Measurements from ENCODE around the gene CHCHD3. TPM values are rescaled to one million over a fixed set of nuclear protein-coding genes. Genes with fewer than 3 reads are reported as not detected.
"Not testable (repeated sequence)": the region's sequence is repeated elsewhere in the genome, so short reads cannot be mapped to it uniquely, and the experiment has no call there.

Gene CHCHD3
- total RNA-seq, 5 donors from 2014 or later (not counting 1 experiment from before 2014, with no cell fraction given) = 25.6 to 33.7 (median 30.3) TPM

- no CpG with 5 or more reads among the region's 1 CpG for WGBS (ENCODE audit: insufficient coverage)
- Mint-ChIP-seq H3K27ac (no peak overlapping the region), H3K27me3 (no peaks in the 10 kb centered on the region), H3K9me3 (no peaks in the 10 kb centered on the region), H3K36me3 (peaks cover 14% of the 10 kb centered on the region), H3K4me1 (peaks cover 10 to 19% (median 14%) of the 10 kb centered on the region in 3 donors), H3K4me3 (no peak overlapping the region)
- ATAC-seq (replicated peaks in 1 of 4) (no peak), DNase-seq (no peak)
- no peaks in the 10 kb centered on the region for H3K4me1 ChIP-seq (ENCODE audit: control insufficient read depth in 1 of 2, extremely low read depth in 1 of 2, insufficient read depth in 2 of 2, low read length in 2 of 2)
- H3K36me3 ChIP-seq (ENCODE audit: control insufficient read depth in 2 of 2, extremely low read depth in 1 of 2, insufficient read depth in 1 of 2, low read length in 1 of 2) = no peaks in the 10 kb centered on the region
- no peaks in the 10 kb centered on the region for H3K9me3 ChIP-seq
- no peak overlapping the region for H3K4me3 ChIP-seq (ENCODE audit: control insufficient read depth in 1 of 2, extremely low read depth in 1 of 2, low read length in 1 of 2)
- H3K27me3 ChIP-seq (replicated peaks in 1 of 2; ENCODE audit: control insufficient read depth in 2 of 2, extremely low read depth in 1 of 2, insufficient read depth in 2 of 2, low read length in 1 of 2) = no peaks in the 10 kb centered on the region
- POLR2A ChIA-PET = no interaction called here
- H3K27ac ChIP-seq (ENCODE audit: low read length) = no peak overlapping the region
- CTCF ChIA-PET = no interaction called here
Observed at GRCh38 chr7:132980402-132980801, 101.5 kb downstream of the CHCHD3 start.

- no peak overlapping the region for H3K27ac ChIP-seq (ENCODE audit: low read length)
- peaks cover 10 to 19% (median 14%) of the 10 kb centered on the region in 3 donors for H3K4me1 Mint-ChIP-seq
- ChIA-PET POLR2A (no interaction called here), CTCF (no interaction called here)
- no peaks in the 10 kb centered on the region for H3K36me3 ChIP-seq (ENCODE audit: control insufficient read depth in 2 of 2, extremely low read depth in 1 of 2, insufficient read depth in 1 of 2, low read length in 1 of 2)
- DNase-seq (no peak), ATAC-seq (replicated peaks in 1 of 4) (no peak)
- H3K36me3 Mint-ChIP-seq = peaks cover 23% of the 10 kb centered on the region
- H3K9me3 Mint-ChIP-seq = no peaks in the 10 kb centered on the region
- no peak overlapping the region for H3K4me3 Mint-ChIP-seq
- no peaks in the 10 kb centered on the region for H3K4me1 ChIP-seq (ENCODE audit: control insufficient read depth in 1 of 2, extremely low read depth in 1 of 2, insufficient read depth in 2 of 2, low read length in 2 of 2)
- no peak overlapping the region for H3K27ac Mint-ChIP-seq
- no peaks in the 10 kb centered on the region for H3K27me3 ChIP-seq (replicated peaks in 1 of 2; ENCODE audit: control insufficient read depth in 2 of 2, extremely low read depth in 1 of 2, insufficient read depth in 2 of 2, low read length in 1 of 2)
- no peaks in the 10 kb centered on the region for H3K9me3 ChIP-seq
- no peaks in the 10 kb centered on the region for H3K27me3 Mint-ChIP-seq
- no peak overlapping the region for H3K4me3 ChIP-seq (ENCODE audit: control insufficient read depth in 1 of 2, extremely low read depth in 1 of 2, low read length in 1 of 2)
Observed at GRCh38 chr7:132979524-132979923, 102.4 kb downstream of the CHCHD3 start.

GRCh38 chr7:132977234-132977633 lies 104.7 kb downstream of the CHCHD3 start:
- CTCF ChIA-PET = no interaction called here
- Mint-ChIP-seq H3K36me3 (peaks cover 39% of the 10 kb centered on the region), H3K27ac (no peak overlapping the region)

GRCh38 chr7:132972745-132973144 lies 109.1 kb downstream of the CHCHD3 start:
- Mint-ChIP-seq H3K27ac (no peak overlapping the region), H3K27me3 (no peaks in the 10 kb centered on the region), H3K4me1 (peaks cover 3 to 7% (median 6%) of the 10 kb centered on the region in 3 donors), H3K4me3 (no peak overlapping the region), H3K9me3 (no peaks in the 10 kb centered on the region), H3K36me3 (peaks cover 53% of the 10 kb centered on the region)
- no CpG with 5 or more reads among the region's 1 CpG for WGBS (ENCODE audit: insufficient coverage)
- Histone ChIP-seq H3K36me3 (ENCODE audit: control insufficient read depth in 2 of 2, extremely low read depth in 1 of 2, insufficient read depth in 1 of 2, low read length in 1 of 2) (peaks cover 0 to 10% of the 10 kb centered on the region in 2 donors), H3K9me3 (no peaks in the 10 kb centered on the region), H3K27me3 (replicated peaks in 1 of 2; ENCODE audit: control insufficient read depth in 2 of 2, extremely low read depth in 1 of 2, insufficient read depth in 2 of 2, low read length in 1 of 2) (no peaks in the 10 kb centered on the region), H3K27ac (ENCODE audit: low read length) (no peak overlapping the region), H3K4me3 (ENCODE audit: control insufficient read depth in 1 of 2, extremely low read depth in 1 of 2, low read length in 1 of 2) (no peak overlapping the region), H3K4me1 (ENCODE audit: control insufficient read depth in 1 of 2, extremely low read depth in 1 of 2, insufficient read depth in 2 of 2, low read length in 2 of 2) (no peaks in the 10 kb centered on the region)
- DNase-seq = no peak
- POLR2A ChIA-PET = no interaction called here
- CTCF ChIA-PET = no interaction called here
- no peak for ATAC-seq (replicated peaks in 1 of 4)

More at GRCh38 chr7:132977234-132977633, 104.7 kb downstream of the CHCHD3 start:
- no peak overlapping the region for H3K4me3 Mint-ChIP-seq
- DNase-seq (no peak), ATAC-seq (replicated peaks in 1 of 4) (no peak)
- no peaks in the 10 kb centered on the region for H3K27me3 ChIP-seq (replicated peaks in 1 of 2; ENCODE audit: control insufficient read depth in 2 of 2, extremely low read depth in 1 of 2, insufficient read depth in 2 of 2, low read length in 1 of 2)
- WGBS (ENCODE audit: insufficient coverage) = no CpG with 5 or more reads among the region's 1 CpG
- H3K4me3 ChIP-seq (ENCODE audit: control insufficient read depth in 1 of 2, extremely low read depth in 1 of 2, low read length in 1 of 2) = no peak overlapping the region
- no peaks in the 10 kb centered on the region for H3K4me1 ChIP-seq (ENCODE audit: control insufficient read depth in 1 of 2, extremely low read depth in 1 of 2, insufficient read depth in 2 of 2, low read length in 2 of 2)
- POLR2A ChIA-PET = interaction anchor here in 1 of 2 donors (0.7 kb wide), 1 partner anchor 15 kb away, joined by 5 read pairs; no protein-coding TSS in a partner anchor
- H3K9me3 Mint-ChIP-seq = no peaks in the 10 kb centered on the region
- peaks cover 10 to 19% (median 14%) of the 10 kb centered on the region in 3 donors for H3K4me1 Mint-ChIP-seq
- peaks cover 0 to 10% of the 10 kb centered on the region in 2 donors for H3K36me3 ChIP-seq (ENCODE audit: control insufficient read depth in 2 of 2, extremely low read depth in 1 of 2, insufficient read depth in 1 of 2, low read length in 1 of 2)
- no peaks in the 10 kb centered on the region for H3K9me3 ChIP-seq
- H3K27ac ChIP-seq (ENCODE audit: low read length) = no peak overlapping the region
- H3K27me3 Mint-ChIP-seq = no peaks in the 10 kb centered on the region

- Mint-ChIP-seq H3K27me3 (no peaks in the 10 kb centered on the region), H3K27ac (no peak overlapping the region), H3K4me1 (peaks cover 0 to 11% (median 6%) of the 10 kb centered on the region in 3 donors), H3K4me3 (no peak overlapping the region), H3K36me3 (peaks cover 50% of the 10 kb centered on the region), H3K9me3 (no peaks in the 10 kb centered on the region)
- ChIA-PET POLR2A (no interaction called here), CTCF (no interaction called here)
- H3K4me3 ChIP-seq (ENCODE audit: control insufficient read depth in 1 of 2, extremely low read depth in 1 of 2, low read length in 1 of 2) = no peak overlapping the region
- no peak overlapping the region for H3K27ac ChIP-seq (ENCODE audit: low read length)
- ATAC-seq (replicated peaks in 1 of 4) (no peak), DNase-seq (no peak)
- no peaks in the 10 kb centered on the region for H3K9me3 ChIP-seq
- WGBS (ENCODE audit: insufficient coverage) = no CpG with 5 or more reads among the region's 1 CpG
- H3K27me3 ChIP-seq (replicated peaks in 1 of 2; ENCODE audit: control insufficient read depth in 2 of 2, extremely low read depth in 1 of 2, insufficient read depth in 2 of 2, low read length in 1 of 2) = no peaks in the 10 kb centered on the region
- H3K4me1 ChIP-seq (ENCODE audit: control insufficient read depth in 1 of 2, extremely low read depth in 1 of 2, insufficient read depth in 2 of 2, low read length in 2 of 2) = no peaks in the 10 kb centered on the region
- peaks cover 0 to 10% of the 10 kb centered on the region in 2 donors for H3K36me3 ChIP-seq (ENCODE audit: control insufficient read depth in 2 of 2, extremely low read depth in 1 of 2, insufficient read depth in 1 of 2, low read length in 1 of 2)
Observed at GRCh38 chr7:132970257-132970656, 111.6 kb downstream of the CHCHD3 start.

- POLR2A ChIA-PET = interaction anchor here in 1 of 2 donors (0.7 kb wide), 1 partner anchor 343 kb away, joined by 10 read pairs; no protein-coding TSS in a partner anchor
- ATAC-seq (replicated peaks in 1 of 4) (no peak), DNase-seq (no peak)
- H3K27ac ChIP-seq (ENCODE audit: low read length) = no peak overlapping the region
- Mint-ChIP-seq H3K36me3 (peaks cover 48% of the 10 kb centered on the region), H3K27me3 (no peaks in the 10 kb centered on the region), H3K4me1 (peaks cover 2 to 11% (median 6%) of the 10 kb centered on the region in 3 donors), H3K9me3 (no peaks in the 10 kb centered on the region), H3K4me3 (no peak overlapping the region), H3K27ac (no peak overlapping the region)
- no peak overlapping the region for H3K4me3 ChIP-seq (ENCODE audit: control insufficient read depth in 1 of 2, extremely low read depth in 1 of 2, low read length in 1 of 2)
- peaks cover 0 to 10% of the 10 kb centered on the region in 2 donors for H3K36me3 ChIP-seq (ENCODE audit: control insufficient read depth in 2 of 2, extremely low read depth in 1 of 2, insufficient read depth in 1 of 2, low read length in 1 of 2)
- CTCF ChIA-PET = interaction anchor here in 1 of 2 donors (0.6 kb wide), 1 partner anchor 11 kb away, joined by 4 read pairs; no protein-coding TSS in a partner anchor
- H3K4me1 ChIP-seq (ENCODE audit: control insufficient read depth in 1 of 2, extremely low read depth in 1 of 2, insufficient read depth in 2 of 2, low read length in 2 of 2) = no peaks in the 10 kb centered on the region
- H3K27me3 ChIP-seq (replicated peaks in 1 of 2; ENCODE audit: control insufficient read depth in 2 of 2, extremely low read depth in 1 of 2, insufficient read depth in 2 of 2, low read length in 1 of 2) = no peaks in the 10 kb centered on the region
- WGBS (ENCODE audit: insufficient coverage) = no CpG with 5 or more reads among the region's 1 CpG
- no peaks in the 10 kb centered on the region for H3K9me3 ChIP-seq
Observed at GRCh38 chr7:132969520-132969919, 112.4 kb downstream of the CHCHD3 start.

GRCh38 chr7:132967470-132967848 lies 114.4 kb downstream of the CHCHD3 start:
- CTCF ChIA-PET, DNase-seq, H3K27ac Mint-ChIP-seq: not testable (repeated sequence)

More at GRCh38 chr7:132967470-132967848, 114.4 kb downstream of the CHCHD3 start:
- H3K9me3 ChIP-seq; H3K27me3 Mint-ChIP-seq; H3K4me3 Mint-ChIP-seq; H3K27ac ChIP-seq (ENCODE audit: low read length); H3K9me3 Mint-ChIP-seq; H3K4me3 ChIP-seq (ENCODE audit: control insufficient read depth in 1 of 2, extremely low read depth in 1 of 2, low read length in 1 of 2); H3K36me3 ChIP-seq (ENCODE audit: control insufficient read depth in 2 of 2, extremely low read depth in 1 of 2, insufficient read depth in 1 of 2, low read length in 1 of 2); H3K27me3 ChIP-seq (replicated peaks in 1 of 2; ENCODE audit: control insufficient read depth in 2 of 2, extremely low read depth in 1 of 2, insufficient read depth in 2 of 2, low read length in 1 of 2); H3K4me1 ChIP-seq (ENCODE audit: control insufficient read depth in 1 of 2, extremely low read depth in 1 of 2, insufficient read depth in 2 of 2, low read length in 2 of 2); ATAC-seq (replicated peaks in 1 of 4): not testable (repeated sequence)
- peaks cover 2 to 11% (median 6%) of the 10 kb centered on the region in 3 donors for H3K4me1 Mint-ChIP-seq
- POLR2A ChIA-PET = interaction anchor here in 1 of 2 donors (0.7 kb wide), 2 partner anchors 508 to 597 kb away, joined by 5 read pairs; no protein-coding TSS in a partner anchor
- peaks cover 32% of the 10 kb centered on the region for H3K36me3 Mint-ChIP-seq
- WGBS (ENCODE audit: insufficient coverage) = 100% methylated on average over 1 of the region's 4 CpGs

Measured in T-cell (primary cell).